ENCODE data around the gene MRAP2. TPM values are rescaled to one million over a fixed set of nuclear protein-coding genes. Genes with fewer than 3 reads are reported as not detected.
"Not testable (repeated sequence)": the region's sequence is repeated elsewhere in the genome, so short reads cannot be mapped to it uniquely, and the experiment has no call there.

Gene MRAP2
- total RNA-seq, 1 experiment from 2014 or later = 1.1 TPM

- no peak for DNase-seq (ENCODE audit: low spot score)
Measured at GRCh38 chr6:84028350-84028749, 5.2 kb upstream of the MRAP2 start.

- not testable (repeated sequence) for DNase-seq (ENCODE audit: low spot score)
Measured at GRCh38 chr6:84032000-84032399, 1.6 kb upstream of the MRAP2 start.

- no peak for DNase-seq (ENCODE audit: low spot score)
Measured at GRCh38 chr6:84035484-84035883, 1.9 kb downstream of the MRAP2 start.

- DNase-seq (ENCODE audit: low spot score) = no peak
Measured at GRCh38 chr6:84037425-84038089, 4.0 kb downstream of the MRAP2 start.

GRCh38 chr6:84042603-84043002 lies 9.0 kb downstream of the MRAP2 start:
- DNase-seq (ENCODE audit: low spot score) = no peak

GRCh38 chr6:84043555-84043954 lies 10.0 kb downstream of the MRAP2 start:
- DNase-seq (ENCODE audit: low spot score) = no peak

GRCh38 chr6:84046755-84047154 lies 13.2 kb downstream of the MRAP2 start:
- DNase-seq (ENCODE audit: low spot score) = no peak

GRCh38 chr6:84048588-84048987 lies 15.0 kb downstream of the MRAP2 start:
- DNase-seq (ENCODE audit: low spot score) = no peak

- no peak for DNase-seq (ENCODE audit: low spot score)
Measured at GRCh38 chr6:84050408-84050807, 16.8 kb downstream of the MRAP2 start.

- peak; percentile 25 for DNase-seq (ENCODE audit: low spot score)
Measured at GRCh38 chr6:84052204-84052882, 18.8 kb downstream of the MRAP2 start.

GRCh38 chr6:84052883-84053241 lies 19.3 kb downstream of the MRAP2 start:
- DNase-seq (ENCODE audit: low spot score) = no peak

- no peak for DNase-seq (ENCODE audit: low spot score)
Measured at GRCh38 chr6:84055647-84056046, 22.1 kb downstream of the MRAP2 start.

- DNase-seq (ENCODE audit: low spot score) = no peak
Measured at GRCh38 chr6:84057908-84058307, 24.3 kb downstream of the MRAP2 start.

- DNase-seq (ENCODE audit: low spot score) = no peak
Measured at GRCh38 chr6:84059082-84059481, 25.5 kb downstream of the MRAP2 start.

GRCh38 chr6:84061174-84061573 lies 27.6 kb downstream of the MRAP2 start:
- DNase-seq (ENCODE audit: low spot score) = no peak

GRCh38 chr6:84061613-84062398 lies 28.2 kb downstream of the MRAP2 start:
- DNase-seq (ENCODE audit: low spot score) = no peak

- DNase-seq (ENCODE audit: low spot score) = no peak
Measured at GRCh38 chr6:84062519-84063154, 29.1 kb downstream of the MRAP2 start.

- peak; percentile 42 for DNase-seq (ENCODE audit: low spot score)
Measured at GRCh38 chr6:84065693-84066290, 32.2 kb downstream of the MRAP2 start.

- no peak for DNase-seq (ENCODE audit: low spot score)
Measured at GRCh38 chr6:84066536-84066935, 33.0 kb downstream of the MRAP2 start.

GRCh38 chr6:84068873-84069272 lies 35.3 kb downstream of the MRAP2 start:
- not testable (repeated sequence) for DNase-seq (ENCODE audit: low spot score)

- DNase-seq (ENCODE audit: low spot score) = no peak
Measured at GRCh38 chr6:84072442-84072997, 38.9 kb downstream of the MRAP2 start.
